Prostate gland (tissue), 2 donors: ENCODE results near the gene ROGDI.

Experiments
- CTCF ChIP-seq, 4 experiments: fragments of 200-600 bp in 2 of 4; fragments of 450-650 bp in 2 of 4; sonication (generic) in 2 of 4; IDR thresholded peaks; 1 replicate in 3 of 4; 2 replicates in 1 of 4; pipeline ENCODE4 v1.5.1; 2016 to 2019; ENCODE audit warnings: antibody characterized with exemption in 4 of 4, mild to moderate bottlenecking in 2 of 4, moderate library complexity in 2 of 4
- POLR2AphosphoS5 ChIP-seq: sonication (generic); formaldehyde crosslinking; IDR thresholded peaks from one replicate; pipeline ENCODE4 v1.6.1; 2017; ENCODE audit warnings: antibody characterized with exemption

GRCh38 chr16:4811242-4811641 is 8.8 kb upstream of the ROGDI start:
- no peak for TF ChIP-seq CTCF (IDR thresholded peaks at IDR 0.05)
- no peak for TF ChIP-seq POLR2AphosphoS5
